ENCODE data around the gene CDH4.

DNA sequence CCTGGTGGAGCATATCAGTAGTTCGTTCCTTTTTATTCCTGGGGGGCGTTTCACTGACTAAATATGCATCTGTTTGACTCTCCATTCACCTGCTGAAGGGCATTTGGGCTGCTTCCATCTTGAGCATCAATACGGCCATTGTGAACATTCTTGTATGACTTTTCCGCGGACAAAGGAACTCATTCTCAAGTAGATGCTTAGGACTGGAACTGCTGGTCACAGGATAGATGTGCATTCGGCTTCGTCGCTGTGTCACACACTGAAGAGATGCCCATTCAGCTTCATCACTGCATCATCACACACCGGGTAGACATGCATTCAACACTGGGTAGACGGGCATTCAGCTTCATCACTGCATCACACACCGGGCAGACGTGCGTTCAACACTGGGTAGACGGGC is 718.3 kb downstream of the CDH4 start:
- TF ChIP-seq, protein P1, sequence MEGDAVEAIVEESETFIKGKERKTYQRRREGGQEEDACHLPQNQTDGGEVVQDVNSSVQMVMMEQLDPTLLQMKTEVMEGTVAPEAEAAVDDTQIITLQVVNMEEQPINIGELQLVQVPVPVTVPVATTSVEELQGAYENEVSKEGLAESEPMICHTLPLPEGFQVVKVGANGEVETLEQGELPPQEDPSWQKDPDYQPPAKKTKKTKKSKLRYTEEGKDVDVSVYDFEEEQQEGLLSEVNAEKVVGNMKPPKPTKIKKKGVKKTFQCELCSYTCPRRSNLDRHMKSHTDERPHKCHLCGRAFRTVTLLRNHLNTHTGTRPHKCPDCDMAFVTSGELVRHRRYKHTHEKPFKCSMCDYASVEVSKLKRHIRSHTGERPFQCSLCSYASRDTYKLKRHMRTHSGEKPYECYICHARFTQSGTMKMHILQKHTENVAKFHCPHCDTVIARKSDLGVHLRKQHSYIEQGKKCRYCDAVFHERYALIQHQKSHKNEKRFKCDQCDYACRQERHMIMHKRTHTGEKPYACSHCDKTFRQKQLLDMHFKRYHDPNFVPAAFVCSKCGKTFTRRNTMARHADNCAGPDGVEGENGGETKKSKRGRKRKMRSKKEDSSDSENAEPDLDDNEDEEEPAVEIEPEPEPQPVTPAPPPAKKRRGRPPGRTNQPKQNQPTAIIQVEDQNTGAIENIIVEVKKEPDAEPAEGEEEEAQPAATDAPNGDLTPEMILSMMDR (conservative IDR thresholded peaks at IDR 0.05), result no peak
- no peak for TF ChIP-seq ZFX (IDR thresholded peaks at IDR 0.05)

Measured in C4-2B (cell line).